ENCODE measurements around the gene LARP4B.

DNA sequence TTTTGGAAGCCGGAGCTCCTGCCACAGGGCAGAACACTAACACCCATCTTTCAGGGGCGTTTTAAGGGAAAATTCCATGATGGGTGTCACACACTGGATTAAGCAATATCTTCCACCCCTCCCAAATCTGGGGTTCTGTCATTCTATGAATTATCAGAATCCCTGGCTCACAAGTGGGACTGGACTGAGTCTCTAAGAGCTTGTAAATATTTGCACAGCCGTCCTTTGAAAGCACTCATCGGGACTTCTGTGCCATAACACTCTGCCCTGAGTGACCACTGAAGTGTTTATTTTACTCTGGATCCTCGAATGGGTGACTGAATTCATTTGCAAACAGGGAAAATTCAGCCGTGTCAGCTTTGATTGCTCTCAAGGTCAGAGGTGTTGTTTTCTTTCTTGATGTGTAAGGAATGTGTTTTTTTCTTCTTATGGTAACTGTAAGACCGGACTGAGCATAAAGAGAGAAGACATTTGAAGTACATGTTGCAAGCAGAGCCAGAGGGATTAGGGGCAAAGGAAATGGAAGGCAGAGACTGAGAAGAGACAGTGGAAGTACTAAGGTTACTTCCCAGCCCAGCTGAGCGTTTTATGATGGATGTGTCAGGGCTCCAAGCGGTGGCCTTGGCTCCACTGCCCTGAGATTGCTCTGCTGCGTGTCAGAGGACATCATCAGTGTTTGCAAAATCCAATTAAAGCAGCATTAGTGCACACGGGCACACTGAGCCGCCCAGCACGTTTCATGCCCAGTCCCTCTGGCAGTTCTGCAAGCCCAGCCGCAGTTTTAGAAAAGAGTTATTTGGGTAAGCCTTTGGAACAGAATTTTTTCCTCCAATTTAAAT, 39.0 kb upstream of the LARP4B start:
- TF ChIP-seq, protein P1, sequence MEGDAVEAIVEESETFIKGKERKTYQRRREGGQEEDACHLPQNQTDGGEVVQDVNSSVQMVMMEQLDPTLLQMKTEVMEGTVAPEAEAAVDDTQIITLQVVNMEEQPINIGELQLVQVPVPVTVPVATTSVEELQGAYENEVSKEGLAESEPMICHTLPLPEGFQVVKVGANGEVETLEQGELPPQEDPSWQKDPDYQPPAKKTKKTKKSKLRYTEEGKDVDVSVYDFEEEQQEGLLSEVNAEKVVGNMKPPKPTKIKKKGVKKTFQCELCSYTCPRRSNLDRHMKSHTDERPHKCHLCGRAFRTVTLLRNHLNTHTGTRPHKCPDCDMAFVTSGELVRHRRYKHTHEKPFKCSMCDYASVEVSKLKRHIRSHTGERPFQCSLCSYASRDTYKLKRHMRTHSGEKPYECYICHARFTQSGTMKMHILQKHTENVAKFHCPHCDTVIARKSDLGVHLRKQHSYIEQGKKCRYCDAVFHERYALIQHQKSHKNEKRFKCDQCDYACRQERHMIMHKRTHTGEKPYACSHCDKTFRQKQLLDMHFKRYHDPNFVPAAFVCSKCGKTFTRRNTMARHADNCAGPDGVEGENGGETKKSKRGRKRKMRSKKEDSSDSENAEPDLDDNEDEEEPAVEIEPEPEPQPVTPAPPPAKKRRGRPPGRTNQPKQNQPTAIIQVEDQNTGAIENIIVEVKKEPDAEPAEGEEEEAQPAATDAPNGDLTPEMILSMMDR (IDR thresholded peaks at IDR 0.05) = no peak
- TF ChIP-seq POLR2A (IDR thresholded peaks at IDR 0.05) = no peak
